ENCODE data around the gene RAP1GAP2.
"Not testable (repeated sequence)": the region's sequence is repeated elsewhere in the genome, so short reads cannot be mapped to it uniquely, and the experiment has no call there.

RAP1GAP2 gene

DNA sequence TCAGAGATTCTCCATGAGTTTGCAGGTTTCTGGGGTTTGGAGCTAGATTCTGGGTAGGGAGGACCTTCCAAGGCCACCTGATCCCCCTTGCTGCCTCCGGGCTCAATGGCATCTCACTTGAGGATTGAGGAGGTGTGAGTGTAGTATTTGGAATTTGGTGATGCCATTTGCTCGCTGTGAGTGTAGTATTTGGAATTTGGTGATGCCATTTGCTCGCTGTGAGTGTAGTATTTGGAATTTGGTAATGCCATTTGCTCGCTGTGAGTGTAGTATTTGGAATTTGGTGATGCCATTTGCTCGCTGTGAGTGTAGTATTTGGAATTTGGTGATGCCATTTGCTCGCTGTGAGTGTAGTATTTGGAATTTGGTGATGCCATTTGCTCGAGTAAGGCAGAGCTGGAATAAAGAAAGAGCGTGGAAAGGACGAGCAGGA is 202.2 kb downstream of the RAP1GAP2 start:
- DNase-seq (ENCODE audit: low read depth) = not testable (repeated sequence)

DNA sequence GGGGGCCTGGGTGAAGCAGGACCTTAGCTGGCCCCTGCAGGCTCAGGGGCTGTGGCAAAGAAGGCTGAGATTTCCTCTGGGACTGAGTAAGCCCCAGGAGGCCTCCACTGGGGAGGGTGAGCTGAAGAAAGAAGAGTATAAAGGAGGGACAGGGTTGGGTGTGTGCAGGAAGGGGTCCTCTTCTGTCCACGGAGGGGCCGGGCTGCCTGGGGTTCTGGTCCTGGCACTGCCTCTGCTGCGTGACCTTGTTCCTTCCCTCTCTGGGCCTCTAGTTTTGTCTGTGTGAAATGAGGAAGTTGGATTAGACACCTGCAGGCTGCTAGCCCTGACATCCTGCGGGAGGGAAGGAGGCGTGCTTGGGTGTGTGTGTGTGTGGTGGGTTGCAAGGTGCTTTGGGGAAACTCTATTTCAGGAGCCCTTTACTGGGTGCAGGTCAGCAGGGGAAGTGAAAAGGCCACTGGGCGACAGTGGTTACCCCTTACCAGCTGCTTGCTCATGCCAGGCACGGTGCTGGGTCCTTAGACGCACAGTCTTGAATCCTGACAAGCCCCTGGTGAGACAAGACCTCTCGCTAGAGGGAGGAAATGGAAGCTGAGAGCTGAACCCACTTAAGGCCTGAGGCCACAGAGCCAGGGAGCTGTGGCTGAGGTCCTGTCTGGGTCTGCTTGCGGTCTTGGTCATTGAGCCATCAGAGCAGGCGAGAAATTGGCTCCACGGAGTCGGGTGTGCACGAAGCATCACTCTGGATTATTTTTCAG is 206.5 kb downstream of the RAP1GAP2 start:
- no peak for DNase-seq (ENCODE audit: low read depth)

DNA sequence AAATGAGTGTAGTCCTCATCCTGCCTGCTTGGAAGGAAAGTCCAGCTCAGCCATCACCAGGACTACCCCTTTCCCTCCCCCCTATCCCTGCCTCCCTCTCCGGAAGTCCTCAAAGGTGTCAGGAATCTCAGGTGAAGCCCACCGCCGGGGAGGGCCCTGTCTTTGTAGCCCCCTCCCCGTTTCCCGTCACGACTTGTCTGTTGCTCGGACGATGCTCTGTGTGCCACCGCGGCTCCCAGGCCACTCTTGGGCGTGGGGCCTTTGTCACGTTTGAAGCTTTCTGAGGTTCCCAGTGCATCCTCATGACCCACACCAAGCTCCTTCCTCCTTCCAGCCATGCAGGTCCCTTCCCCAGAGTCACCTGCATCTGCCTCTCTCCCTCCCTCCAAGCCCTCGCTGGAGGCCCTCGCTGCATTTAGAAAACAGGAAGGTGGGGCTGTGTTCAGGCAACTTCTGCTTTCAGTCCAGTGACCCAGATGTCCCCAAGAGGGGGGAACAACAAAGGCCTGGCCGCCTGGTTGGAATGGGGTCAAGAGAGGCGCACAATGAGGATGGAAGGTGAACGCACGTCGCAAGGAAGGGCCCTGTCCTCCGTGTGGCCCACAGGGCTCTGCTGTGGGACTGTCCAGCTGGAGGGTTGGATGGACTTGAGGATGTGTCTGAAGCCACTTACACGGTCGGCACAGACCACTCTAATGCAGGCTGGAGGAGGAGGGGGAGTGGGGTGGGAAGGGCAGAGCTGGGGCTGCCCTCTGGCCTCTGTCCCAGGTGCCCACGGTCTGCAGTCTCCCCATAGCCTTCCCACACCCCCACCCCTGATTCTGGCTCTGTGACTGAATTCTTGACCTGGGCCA is 207.3 kb downstream of the RAP1GAP2 start:
- DNase-seq (ENCODE audit: low read depth) = no peak

DNA sequence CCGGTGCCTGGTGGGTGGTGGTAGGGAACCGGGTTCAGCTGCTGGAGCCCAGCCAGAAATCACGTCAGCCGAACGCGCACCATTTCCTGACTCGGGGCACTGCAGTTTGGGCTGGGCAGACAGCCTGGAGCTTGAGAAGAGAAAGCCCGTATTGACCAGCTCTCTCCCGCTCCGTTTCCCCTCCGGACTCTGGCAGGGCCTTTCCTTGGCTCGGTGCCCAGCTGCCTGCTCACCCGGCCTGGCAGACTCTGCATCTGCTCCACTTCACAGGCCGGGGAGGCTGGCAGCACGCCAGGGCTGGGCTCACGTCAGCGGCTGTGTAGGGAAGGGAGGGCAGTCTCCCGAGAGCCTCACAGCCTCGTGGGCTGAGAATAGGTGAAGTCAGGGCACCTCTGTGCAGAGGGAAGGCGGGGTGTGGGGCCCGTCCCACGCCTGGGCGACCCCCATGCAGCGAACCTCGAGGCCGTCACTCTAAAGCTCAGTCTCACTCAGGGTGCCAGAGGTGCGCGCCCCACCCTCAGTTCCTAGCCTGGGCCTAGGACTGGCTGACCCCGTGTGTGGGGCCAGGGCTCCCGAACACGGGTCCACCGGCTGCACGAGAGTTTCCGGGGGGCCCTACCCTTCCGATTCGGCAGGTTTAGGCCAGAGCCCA is 208.0 kb downstream of the RAP1GAP2 start:
- DNase-seq (ENCODE audit: low read depth) = peak; percentile 44

DNA sequence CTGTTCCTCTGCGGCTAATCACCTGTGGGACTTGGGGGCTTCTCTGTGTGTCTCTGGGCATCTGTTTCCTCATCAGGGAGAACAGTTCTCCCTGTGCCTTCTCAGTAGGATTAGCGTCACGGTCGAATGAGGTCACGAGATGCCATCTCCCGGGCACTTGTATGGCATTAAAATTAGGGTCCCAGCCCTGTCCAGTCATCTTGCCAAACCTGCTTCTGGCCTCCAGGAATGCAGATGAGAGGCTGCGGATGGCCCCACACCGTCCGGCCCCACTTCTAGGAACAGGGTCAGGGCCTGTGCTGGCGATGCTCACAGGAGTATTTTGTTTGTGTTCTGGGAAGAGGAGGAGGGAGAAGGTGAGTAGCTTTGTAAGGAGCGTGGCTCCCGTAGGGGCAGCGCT is 208.7 kb downstream of the RAP1GAP2 start:
- no peak for DNase-seq (ENCODE audit: low read depth)

DNA sequence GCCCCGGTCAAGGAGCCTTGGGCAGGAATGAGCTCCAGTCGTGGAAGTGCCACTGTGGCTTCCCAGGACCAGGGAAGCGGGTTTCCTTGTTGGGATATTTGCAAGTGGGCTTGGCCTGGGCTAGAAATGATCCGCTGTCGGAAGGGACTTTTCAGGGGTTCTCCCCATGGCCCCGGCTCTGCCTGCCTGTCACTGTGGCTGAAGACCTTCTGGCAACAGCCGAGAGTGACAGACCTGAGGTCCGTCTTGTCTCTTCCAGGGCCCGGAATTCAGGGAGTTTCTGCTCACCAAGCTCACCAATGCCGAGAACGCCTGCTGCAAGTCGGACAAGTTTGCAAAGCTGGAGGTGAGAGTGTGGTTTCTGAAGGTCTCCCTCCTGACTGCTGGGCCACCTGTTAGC is 209.5 kb downstream of the RAP1GAP2 start:
- no peak for DNase-seq (ENCODE audit: low read depth)

DNA sequence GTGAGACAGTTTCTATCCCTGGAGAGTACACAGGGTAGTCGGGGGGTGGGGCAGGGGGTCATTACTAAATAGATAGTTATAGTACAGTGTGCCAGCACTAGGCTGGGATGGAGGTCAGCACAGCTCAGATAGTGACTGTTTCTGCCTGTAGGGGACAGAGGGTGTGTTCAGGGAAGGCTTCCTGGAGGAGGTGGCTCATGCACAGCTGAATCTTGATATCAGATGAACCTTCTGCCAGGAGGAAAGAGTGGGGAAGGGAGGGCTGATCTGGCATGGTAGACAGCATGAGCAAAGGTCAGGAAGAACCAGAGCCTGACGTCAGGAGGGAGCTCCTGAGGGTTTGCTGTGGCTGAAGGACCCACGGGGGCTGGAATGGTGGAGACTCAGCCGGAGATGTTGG is 210.6 kb downstream of the RAP1GAP2 start:
- DNase-seq (ENCODE audit: low read depth) = no peak

DNA sequence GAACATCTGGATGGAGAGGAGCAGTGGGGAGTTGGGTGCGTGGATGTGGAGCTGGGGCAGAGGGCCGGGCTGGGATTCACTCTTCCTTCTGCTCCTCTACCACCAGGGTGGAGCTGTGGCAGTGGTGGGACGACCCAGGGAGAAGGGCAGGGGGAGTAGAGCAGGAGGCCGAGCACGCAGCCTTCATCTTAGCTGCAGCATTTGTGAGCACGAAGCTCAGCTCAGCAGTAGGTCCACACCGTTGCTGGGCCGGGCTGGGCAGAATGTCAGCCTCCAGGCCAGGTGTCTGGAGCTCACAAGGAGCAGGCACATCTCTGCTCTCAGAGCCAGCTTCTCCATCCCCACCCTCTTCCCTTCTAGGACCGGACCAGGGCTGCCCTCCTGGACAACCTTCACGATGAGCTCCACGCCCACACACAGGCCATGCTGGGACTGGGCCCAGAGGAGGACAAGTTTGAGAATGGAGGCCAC is 211.4 kb downstream of the RAP1GAP2 start:
- no peak for DNase-seq (ENCODE audit: low read depth)

DNA sequence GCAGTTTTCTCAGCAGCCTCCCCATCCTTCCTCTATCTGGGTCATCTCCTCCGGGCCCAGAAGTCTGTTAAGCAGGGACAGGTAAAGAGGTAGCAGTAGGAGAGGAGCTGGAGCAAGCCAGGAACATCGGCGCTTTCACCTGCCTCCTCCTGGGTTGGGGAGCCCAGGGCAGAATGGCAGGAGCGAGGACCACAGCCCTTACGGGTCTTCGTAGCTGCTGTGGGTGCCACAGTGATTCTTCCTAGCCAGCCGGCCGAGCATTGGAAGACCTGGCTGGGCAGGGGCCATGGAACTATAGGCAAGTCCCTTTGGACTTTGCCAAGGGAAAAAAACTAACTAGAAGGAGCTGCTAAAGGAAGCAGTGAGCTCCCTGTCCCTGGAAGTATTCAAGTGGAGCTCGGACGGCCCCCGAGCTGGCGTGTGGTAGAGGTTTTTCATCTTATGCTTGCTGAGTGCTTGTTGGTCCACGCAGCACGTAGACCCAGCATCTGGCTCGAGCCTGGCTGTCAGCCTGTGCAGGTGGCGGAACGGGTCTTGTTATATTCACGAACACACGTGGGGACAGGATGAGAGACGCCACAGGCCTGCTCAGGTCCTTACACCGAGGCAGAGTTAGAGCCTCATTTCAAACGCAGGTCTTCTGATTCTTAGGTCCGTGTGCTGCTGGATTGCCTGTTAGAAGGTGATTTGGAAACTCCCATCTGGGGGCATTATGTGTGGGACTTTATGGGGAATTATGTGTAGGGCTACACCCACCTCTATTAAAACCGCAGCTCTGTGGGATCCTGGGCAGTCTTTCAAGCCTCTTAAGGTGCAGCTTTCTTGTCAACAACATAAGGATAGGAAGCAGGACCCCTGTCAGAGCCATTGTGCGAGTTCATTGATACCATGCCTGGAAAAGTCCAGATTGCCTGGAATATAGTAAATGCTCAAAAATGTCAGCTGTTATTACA is 212.4 kb downstream of the RAP1GAP2 start:
- DNase-seq (ENCODE audit: low read depth) = no peak

DNA sequence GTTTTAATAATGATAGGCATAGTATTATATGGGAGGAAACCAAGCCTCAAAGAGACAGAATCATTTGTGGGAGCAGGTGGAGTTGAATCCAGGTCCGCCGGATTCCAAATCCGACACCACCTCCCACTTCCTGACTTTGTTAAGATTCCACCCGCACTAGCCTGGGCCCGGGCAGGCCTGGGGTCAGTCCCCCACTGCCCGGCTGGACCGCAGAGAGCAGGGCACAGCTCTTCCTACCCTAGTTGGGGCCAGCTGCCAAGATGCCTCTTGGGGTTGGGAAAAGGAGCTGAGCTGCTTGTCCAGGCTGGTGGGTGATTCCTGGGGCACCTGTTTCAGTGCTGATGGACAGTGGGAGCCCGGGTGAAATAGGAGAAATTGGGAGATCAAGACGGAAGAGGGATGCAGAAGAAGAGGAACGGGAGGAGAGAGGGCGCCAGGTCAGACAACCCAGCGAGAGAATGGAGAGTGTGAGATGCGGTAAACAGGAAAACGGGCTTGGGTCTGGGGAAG is 213.2 kb downstream of the RAP1GAP2 start:
- no peak for DNase-seq (ENCODE audit: low read depth)

DNA sequence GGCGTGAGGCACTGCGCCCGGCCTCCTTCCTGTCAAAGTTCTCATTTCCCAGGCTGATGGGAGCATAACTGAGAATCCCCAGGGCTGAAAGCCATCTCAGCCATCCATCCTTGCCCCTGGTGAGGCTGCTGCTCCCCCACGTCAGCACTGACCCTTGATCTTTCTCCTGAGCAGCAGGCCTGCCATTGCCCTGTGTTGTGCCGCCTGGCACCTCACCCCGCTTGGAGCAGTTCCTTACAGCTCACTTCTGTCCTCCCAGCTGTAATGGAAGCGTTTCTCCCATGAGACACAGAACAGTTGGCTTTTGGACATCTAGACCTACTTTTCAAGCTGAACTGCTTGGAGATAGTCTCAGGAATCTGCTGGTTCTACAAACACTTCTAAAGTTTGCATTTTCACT is 215.7 kb downstream of the RAP1GAP2 start:
- no peak for DNase-seq (ENCODE audit: low read depth)

DNA sequence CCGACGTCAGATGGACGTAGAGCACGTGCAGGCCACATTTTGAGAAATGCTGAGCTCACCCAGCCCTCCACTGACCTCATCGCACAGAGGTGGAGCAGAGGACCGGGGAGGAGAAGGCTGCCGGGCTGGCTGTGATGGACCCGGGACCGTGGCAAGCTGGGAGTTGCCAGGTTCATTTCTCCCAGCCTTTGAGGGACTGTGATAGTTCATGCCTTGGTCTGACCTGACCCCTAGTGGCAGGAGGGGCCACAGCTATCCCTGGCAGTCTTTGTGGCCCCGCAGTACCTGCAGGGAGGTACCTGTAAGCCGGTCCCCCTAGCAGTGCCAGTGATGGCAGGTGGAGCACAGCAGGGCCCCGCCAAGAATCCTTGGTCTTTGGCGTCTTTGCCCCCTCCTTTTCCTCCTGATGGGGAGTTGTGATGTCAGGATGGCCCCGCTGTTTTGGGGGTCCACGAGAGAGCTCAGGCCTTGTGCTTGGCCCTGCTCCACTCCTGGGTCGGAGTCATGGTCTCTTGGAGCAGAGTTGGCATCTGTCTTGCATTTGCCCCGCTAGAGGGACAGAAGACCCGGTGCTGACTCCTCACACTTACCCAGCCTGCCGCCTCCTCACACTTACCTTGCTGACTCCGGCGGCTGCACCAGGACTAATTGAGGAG is 216.8 kb downstream of the RAP1GAP2 start:
- peak; percentile 41 for DNase-seq (ENCODE audit: low read depth)

DNA sequence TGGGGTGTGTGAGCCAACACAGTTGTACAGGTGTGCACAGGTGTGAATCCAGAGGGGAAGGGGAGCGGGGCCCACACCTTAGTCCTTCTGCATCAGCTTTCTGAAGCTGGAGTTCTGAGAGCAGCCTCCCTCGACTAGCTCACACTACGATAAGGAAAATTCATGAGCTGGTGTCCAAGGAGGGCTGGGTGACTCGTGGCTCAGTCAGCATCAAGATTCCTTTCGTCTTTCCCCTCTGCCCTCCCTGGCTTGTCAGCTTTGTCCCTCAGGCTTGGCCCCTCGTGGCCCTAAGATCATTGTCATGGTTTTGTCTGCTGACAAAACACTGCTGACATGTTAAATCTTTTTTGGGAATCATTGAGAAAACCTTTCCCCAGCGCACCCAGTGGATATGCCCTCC is 219.7 kb downstream of the RAP1GAP2 start:
- DNase-seq (ENCODE audit: low read depth) = no peak

DNA sequence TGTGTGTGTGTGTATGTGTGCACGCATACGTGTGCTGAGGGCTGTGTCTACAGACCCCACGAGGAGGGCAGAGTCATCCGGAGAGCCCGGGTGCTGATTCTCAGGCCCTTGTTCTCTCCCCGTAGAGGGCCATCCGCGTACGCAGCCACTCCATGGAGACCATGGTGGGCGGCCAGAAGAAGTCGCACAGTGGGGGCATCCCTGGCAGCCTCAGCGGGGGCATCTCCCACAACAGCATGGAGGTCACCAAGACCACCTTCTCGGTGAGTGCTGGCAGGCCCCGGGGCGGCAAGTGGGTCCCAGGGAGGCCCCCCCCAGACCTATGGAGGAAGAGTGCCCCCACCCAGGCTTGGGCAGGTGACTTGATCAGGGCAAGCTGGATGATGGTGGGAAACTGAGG is 221.7 kb downstream of the RAP1GAP2 start:
- no peak for DNase-seq (ENCODE audit: low read depth)

DNA sequence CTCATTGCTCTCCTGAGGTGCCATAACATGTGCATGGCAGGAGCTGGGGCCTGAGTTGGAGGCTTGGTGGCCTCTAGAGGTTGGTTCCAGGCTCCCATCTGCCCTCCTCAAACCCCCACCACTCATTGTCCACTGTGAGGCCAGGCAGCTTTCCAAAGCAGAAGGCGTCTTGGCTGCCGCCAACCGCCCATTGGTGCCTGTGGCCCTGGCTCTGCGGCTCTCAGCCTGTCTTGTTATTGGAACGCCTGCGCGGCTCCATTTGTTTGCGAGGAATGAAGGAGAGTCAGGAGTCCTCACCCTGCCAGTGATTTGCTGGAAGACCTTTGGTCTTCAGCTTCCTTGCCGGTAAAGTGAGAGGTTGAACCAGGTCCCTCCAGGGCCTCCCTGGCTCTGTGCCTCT is 223.5 kb downstream of the RAP1GAP2 start:
- DNase-seq (ENCODE audit: low read depth) = no peak

DNA sequence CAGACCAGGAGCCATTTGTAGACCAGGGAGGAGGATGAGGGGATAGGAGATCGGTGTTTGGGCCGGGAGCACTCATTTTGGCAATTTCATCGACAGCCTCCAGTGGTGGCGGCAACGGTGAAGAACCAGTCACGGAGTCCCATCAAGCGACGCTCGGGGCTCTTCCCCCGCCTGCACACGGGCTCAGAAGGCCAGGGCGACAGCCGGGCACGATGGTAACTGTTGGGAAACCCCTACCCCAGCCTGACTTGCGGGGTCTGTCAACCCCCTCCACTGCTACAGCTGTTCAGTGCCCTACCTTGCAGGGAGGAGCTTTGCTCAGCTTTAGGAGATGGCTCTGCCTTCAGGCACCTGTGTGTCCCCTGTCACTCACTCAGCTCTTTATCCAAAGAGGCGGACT is 224.1 kb downstream of the RAP1GAP2 start:
- no peak for DNase-seq (ENCODE audit: low read depth)

DNA sequence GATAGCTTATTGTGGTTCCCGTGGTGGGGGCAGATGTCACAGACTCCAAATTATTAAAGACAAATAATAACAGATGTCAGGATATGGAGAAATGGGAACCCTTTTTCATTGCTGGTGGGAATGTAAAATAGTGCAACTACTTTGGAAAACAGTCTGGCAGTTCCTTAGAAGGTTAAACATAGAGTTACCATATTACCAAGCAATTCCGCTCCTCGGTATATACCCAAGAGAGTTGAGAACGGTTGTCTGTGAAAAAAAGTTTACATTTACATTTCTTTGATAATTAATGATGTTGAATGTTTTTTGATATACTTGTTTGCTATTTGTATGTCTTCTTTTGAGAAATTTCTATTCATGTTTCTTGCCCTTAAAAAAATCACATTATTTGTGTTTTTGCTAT is 226.0 kb downstream of the RAP1GAP2 start:
- DNase-seq (ENCODE audit: low read depth) = no peak

DNA sequence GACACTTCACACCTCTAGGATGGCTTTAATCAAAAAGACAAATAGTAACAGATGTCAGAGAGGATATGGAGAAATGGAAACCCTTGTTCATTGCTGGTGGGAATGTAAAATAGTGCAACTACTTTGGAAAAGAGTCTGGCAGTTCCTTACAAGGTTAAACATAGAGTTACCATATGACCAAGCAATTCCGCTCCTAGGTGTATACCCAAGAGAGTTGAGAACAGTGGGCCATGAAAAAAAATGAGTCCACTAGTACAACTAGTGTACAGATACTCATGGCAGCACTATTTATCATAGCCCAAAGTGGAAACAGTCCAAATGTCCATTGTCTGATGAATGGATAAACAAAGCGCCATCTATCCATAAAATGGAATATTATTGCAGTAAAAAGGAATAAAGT is 228.1 kb downstream of the RAP1GAP2 start:
- no peak for DNase-seq (ENCODE audit: low read depth)

DNA sequence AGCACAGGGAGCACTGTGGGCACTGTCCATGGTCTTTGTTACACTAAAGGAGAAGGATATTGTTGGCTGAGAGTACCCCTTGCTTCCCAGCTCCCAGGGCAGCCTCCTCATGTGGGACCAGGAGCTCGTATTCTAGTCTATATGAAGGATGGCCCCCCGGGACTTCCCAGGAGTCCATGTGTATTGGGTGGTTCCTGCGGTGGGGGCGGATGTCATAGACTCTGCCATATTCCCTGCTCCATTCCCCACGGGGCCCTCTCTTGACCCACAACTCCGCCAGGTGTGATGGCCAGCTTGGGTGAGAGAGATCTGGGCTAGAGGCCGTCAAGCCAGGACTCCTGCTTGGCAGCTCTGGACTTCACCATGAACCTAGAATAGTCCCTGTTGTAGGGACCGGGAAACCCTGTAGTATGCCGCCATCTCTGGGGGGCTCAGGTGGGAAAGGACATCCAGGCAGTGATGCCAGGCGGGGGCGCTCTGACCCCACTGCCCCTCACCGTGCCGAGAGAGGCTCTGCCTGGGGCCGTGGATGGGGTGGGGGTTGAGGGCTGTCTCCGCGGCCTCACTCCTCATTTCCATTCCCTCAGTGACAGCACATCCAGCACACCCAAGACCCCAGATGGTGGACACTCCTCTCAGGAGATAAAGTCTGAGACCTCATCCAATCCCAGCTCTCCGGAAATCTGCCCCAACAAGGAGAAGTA is 229.3 kb downstream of the RAP1GAP2 start:
- DNase-seq (ENCODE audit: low read depth) = no peak
